Measurements from ENCODE around the gene GLP2R.
"Not testable (repeated sequence)": the region's sequence is repeated elsewhere in the genome, so short reads cannot be mapped to it uniquely, and the experiment has no call there.

GLP2R gene

GRCh38 chr17:9825641-9826150, at the start of gene GLP2R:
GLP2R (plus strand) TSS chr17:9825924; CDS start chr17:9826064, 140 bp downstream.
- DNase-seq, result no peak

GRCh38 chr17:9776911-9777310, 48.8 kb upstream of the GLP2R start:
- no peak for DNase-seq

GRCh38 chr17:9780552-9780951, 45.2 kb upstream of the GLP2R start:
- DNase-seq, result no peak

- no peak for DNase-seq
These were observed 42.7 kb upstream of the GLP2R start for GRCh38 chr17:9783050-9783449.

- not testable (repeated sequence) for DNase-seq
These were observed 42.3 kb upstream of the GLP2R start for GRCh38 chr17:9783465-9783864.

GRCh38 chr17:9784544-9784943, 41.2 kb upstream of the GLP2R start:
- DNase-seq, result no peak

GRCh38 chr17:9788601-9789000, 37.1 kb upstream of the GLP2R start:
- DNase-seq, result no peak

GRCh38 chr17:9790316-9790715, 35.4 kb upstream of the GLP2R start:
- no peak for DNase-seq

- DNase-seq, result no peak
These were observed 34.5 kb upstream of the GLP2R start, which contains the start of gene DHRS7C for GRCh38 chr17:9790889-9791876. DHRS7C (minus strand) TSS chr17:9791592; CDS start chr17:9791284, 308 bp downstream.

GRCh38 chr17:9792181-9792840, 33.4 kb upstream of the GLP2R start:
- DNase-seq, result no peak

- no peak for DNase-seq
These were observed 27.7 kb upstream of the GLP2R start for GRCh38 chr17:9798008-9798407.

GRCh38 chr17:9798724-9799123, 27.0 kb upstream of the GLP2R start:
- DNase-seq, result no peak

- DNase-seq, result no peak
These were observed 24.2 kb upstream of the GLP2R start for GRCh38 chr17:9801505-9801904.

- DNase-seq, result no peak
These were observed 23.4 kb upstream of the GLP2R start for GRCh38 chr17:9802294-9802693.

- no peak for DNase-seq
These were observed 23.0 kb upstream of the GLP2R start for GRCh38 chr17:9802697-9803096.

GRCh38 chr17:9805769-9806168, 20.0 kb upstream of the GLP2R start:
- DNase-seq, result no peak

GRCh38 chr17:9806699-9807098, 19.0 kb upstream of the GLP2R start:
- DNase-seq, result no peak

GRCh38 chr17:9809409-9809808, 16.3 kb upstream of the GLP2R start:
- DNase-seq, result no peak

GRCh38 chr17:9810100-9810949, 15.4 kb upstream of the GLP2R start:
- no peak for DNase-seq

GRCh38 chr17:9811086-9811485, 14.6 kb upstream of the GLP2R start:
- DNase-seq, result no peak

GRCh38 chr17:9811537-9811936, 14.2 kb upstream of the GLP2R start:
- DNase-seq, result no peak

- DNase-seq, result no peak
These were observed 12.6 kb upstream of the GLP2R start for GRCh38 chr17:9813166-9813565.

All from stimulated activated CD4-positive, alpha-beta T cell treated with anti-CD3 and anti-CD28 coated beads, Interleukin-4, amount 100 ng/mL, for 4 hours (primary cell).